ENCODE results near the gene HIVEP1.

DNA sequence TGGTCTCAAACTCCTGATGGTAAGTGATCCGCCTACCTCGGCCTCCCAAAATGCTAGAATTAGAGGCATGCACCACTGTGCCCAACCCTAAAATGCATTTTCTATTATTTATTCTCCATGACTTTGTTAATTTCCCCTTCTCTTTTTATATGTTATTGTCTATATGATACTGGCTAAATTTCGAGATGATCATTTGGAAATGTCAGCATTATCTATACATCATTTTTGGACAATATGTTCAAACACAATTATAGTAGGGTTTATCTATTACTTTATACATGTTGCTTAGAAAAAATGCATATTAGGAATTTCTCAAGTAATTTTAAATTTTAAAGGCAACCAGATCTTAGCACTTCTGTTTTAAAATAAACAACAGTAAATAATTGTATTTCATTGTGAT lies 34.4 kb upstream of the HIVEP1 start:
- TF ChIP-seq, protein P1, sequence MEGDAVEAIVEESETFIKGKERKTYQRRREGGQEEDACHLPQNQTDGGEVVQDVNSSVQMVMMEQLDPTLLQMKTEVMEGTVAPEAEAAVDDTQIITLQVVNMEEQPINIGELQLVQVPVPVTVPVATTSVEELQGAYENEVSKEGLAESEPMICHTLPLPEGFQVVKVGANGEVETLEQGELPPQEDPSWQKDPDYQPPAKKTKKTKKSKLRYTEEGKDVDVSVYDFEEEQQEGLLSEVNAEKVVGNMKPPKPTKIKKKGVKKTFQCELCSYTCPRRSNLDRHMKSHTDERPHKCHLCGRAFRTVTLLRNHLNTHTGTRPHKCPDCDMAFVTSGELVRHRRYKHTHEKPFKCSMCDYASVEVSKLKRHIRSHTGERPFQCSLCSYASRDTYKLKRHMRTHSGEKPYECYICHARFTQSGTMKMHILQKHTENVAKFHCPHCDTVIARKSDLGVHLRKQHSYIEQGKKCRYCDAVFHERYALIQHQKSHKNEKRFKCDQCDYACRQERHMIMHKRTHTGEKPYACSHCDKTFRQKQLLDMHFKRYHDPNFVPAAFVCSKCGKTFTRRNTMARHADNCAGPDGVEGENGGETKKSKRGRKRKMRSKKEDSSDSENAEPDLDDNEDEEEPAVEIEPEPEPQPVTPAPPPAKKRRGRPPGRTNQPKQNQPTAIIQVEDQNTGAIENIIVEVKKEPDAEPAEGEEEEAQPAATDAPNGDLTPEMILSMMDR (IDR thresholded peaks at IDR 0.05) = no peak
- TF ChIP-seq POLR2A (IDR thresholded peaks at IDR 0.05) = no peak

Measured in right lobe of liver (tissue), 4 donors.